Astrocyte (in vitro differentiated cells and primary cell): ENCODE results near the gene MORN1. TPM values are rescaled to one million over a fixed set of nuclear protein-coding genes. Genes with fewer than 3 reads are reported as not detected.

ENCODE experiments used
- DNase-seq: peaks from one replicate; pipeline ENCODE4 v3.0.0-alpha.2; 2010; ENCODE audit warnings: low read depth
- FAIRE-seq: peaks from 2 replicates; lab custom pipeline; 2011; peaks lifted over from hg19 to GRCh38; lab: Jason Lieb, UNC
- H2AFZ ChIP-seq: 2 replicates; pipeline ENCODE4 v1.6.0; 2012; ENCODE audit warnings: low read depth, low read length, inconsistent platforms
- H3K27ac ChIP-seq: 2 replicates; pipeline ENCODE4 v1.5.1; 2011; ENCODE audit warnings: low read depth, low read length, inconsistent platforms
- H3K27me3 ChIP-seq: 2 replicates; pipeline ENCODE4 v1.6.0; 2011; ENCODE audit warnings: low read length, inconsistent platforms; ENCODE audit not compliant: insufficient read depth
- H3K36me3 ChIP-seq: 2 replicates; pipeline ENCODE4 v1.5.1; 2011; ENCODE audit warnings: low read length, inconsistent platforms; ENCODE audit not compliant: insufficient read depth
- H3K4me1 ChIP-seq: 2 replicates; pipeline ENCODE4 v1.5.1; 2011; ENCODE audit warnings: low read length, inconsistent platforms; ENCODE audit not compliant: insufficient read depth
- H3K4me2 ChIP-seq: 2 replicates; pipeline ENCODE4 v1.6.0; 2012; ENCODE audit warnings: low read length, inconsistent platforms
- H3K4me3 ChIP-seq: 2 replicates; pipeline ENCODE4 v1.5.1; 2011; ENCODE audit warnings: low read depth, mild to moderate bottlenecking, low read length, inconsistent platforms; ENCODE audit not compliant: insufficient read depth
- H3K79me2 ChIP-seq: 2 replicates; pipeline ENCODE4 v1.6.0; 2012; ENCODE audit warnings: mild to moderate bottlenecking, low read length, inconsistent platforms; ENCODE audit not compliant: insufficient read depth
- H3K9ac ChIP-seq: 2 replicates; pipeline ENCODE4 v1.6.0; 2012; ENCODE audit warnings: mild to moderate bottlenecking, low read length, inconsistent platforms
- H3K9me3 ChIP-seq: 2 replicates; pipeline ENCODE4 v1.5.1; 2012; ENCODE audit warnings: low read depth, mild to moderate bottlenecking, low read length, inconsistent platforms; ENCODE audit not compliant: insufficient read depth
- H4K20me1 ChIP-seq: 2 replicates; pipeline ENCODE4 v1.6.0; 2012; ENCODE audit warnings: low read length, inconsistent platforms; ENCODE audit not compliant: insufficient read depth
- H3K27ac Mint-ChIP-seq: one replicate; pipeline ENCODE4 v1.8.0; 2021; ENCODE audit warnings: mild to moderate bottlenecking, mixed read lengths; ENCODE audit not compliant: unreplicated experiment
- H3K27me3 Mint-ChIP-seq: one replicate; pipeline ENCODE4 v1.8.0; 2021; ENCODE audit warnings: low read depth, mixed read lengths; ENCODE audit not compliant: unreplicated experiment
- H3K36me3 Mint-ChIP-seq: one replicate; pipeline ENCODE4 v1.8.0; 2021; ENCODE audit warnings: low read depth, mixed read lengths; ENCODE audit not compliant: unreplicated experiment
- H3K4me1 Mint-ChIP-seq: one replicate; pipeline ENCODE4 v1.8.0; 2021; ENCODE audit warnings: low read depth, mixed read lengths; ENCODE audit not compliant: unreplicated experiment
- H3K4me3 Mint-ChIP-seq: one replicate; pipeline ENCODE4 v1.8.0; 2021; ENCODE audit warnings: mild to moderate bottlenecking, moderate library complexity, mixed read lengths; ENCODE audit not compliant: unreplicated experiment
- H3K9me3 Mint-ChIP-seq: one replicate; pipeline ENCODE4 v1.8.0; 2021; ENCODE audit warnings: mild to moderate bottlenecking, mixed read lengths; ENCODE audit not compliant: unreplicated experiment
- CTCF ChIP-seq: IDR thresholded peaks from 2 replicates; pipeline ENCODE4 v1.5.1; 2011; ENCODE audit warnings: low read depth, mild to moderate bottlenecking, inconsistent platforms, low read length, moderate library complexity; ENCODE audit not compliant: insufficient read depth
- EZH2 ChIP-seq: IDR thresholded peaks from 2 replicates; pipeline ENCODE4 v1.6.1; 2012; ENCODE audit warnings: mild to moderate bottlenecking, low read length, inconsistent platforms; ENCODE audit not compliant: insufficient read depth
- total RNA-seq: library from RNA; stranded (reverse); gene quantifications from 2 replicates; pipeline ENCODE4 v1.2.1, GENCODE V29; 2021

The MORN1 gene
- total RNA-seq, 1 donor from 2014 or later = 9.2 TPM

DNA sequence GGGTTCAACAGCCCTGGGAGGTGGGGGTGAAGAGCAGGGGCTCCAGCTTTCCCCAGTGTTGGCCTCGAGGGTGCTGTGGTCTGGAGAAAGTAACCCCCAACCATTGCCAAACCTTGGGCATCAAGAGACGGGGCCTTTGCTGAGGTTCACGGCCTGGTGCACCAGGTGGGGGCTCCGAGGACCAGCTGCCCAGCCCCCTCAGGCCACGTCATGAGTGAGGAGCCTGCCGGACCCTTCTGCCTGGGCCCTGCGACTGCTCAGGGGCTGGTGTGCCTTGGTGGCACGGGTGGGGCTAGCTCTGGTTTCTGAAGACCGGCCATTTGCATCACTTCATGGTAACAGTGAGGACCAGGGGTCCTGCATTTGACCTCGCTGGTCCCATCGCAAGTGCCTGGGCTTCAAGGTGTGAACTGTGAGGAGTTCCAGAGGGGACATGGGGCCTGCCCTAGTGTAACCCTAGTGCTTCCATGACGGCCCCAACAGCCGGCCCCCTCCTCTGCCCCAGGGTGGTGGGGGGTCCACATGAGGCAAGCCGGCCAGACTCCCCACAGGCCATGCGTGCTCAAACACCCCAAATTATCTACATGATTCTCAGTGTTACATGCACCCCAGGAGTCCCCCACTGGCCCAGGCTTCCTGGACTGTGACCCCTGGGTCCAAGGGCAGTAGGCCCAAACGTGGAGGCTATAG, 13.5 kb downstream of the MORN1 start:
- Histone ChIP-seq H4K20me1 (no peaks in the 10 kb centered on the region), H3K4me3 (no peak overlapping the region), H3K27me3 (no peaks in the 10 kb centered on the region), H3K4me2 (no peak overlapping the region), H3K79me2 (no peaks in the 10 kb centered on the region), H3K9me3 (no peaks in the 10 kb centered on the region), H2AFZ (no peak overlapping the region), H3K4me1 (no peaks in the 10 kb centered on the region), H3K9ac (no peak overlapping the region), H3K36me3 (no peaks in the 10 kb centered on the region), H3K27ac (no peak overlapping the region)
- no peak overlapping the region for H3K4me3 Mint-ChIP-seq
- no peaks in the 10 kb centered on the region for H3K4me1 Mint-ChIP-seq
- no peak for FAIRE-seq
- no peak overlapping the region for H3K27ac Mint-ChIP-seq
- no peaks in the 10 kb centered on the region for H3K36me3 Mint-ChIP-seq
- TF ChIP-seq CTCF (no peak), EZH2 (no peak)
- H3K9me3 Mint-ChIP-seq = no peaks in the 10 kb centered on the region
- H3K27me3 Mint-ChIP-seq = peaks cover 2% of the 10 kb centered on the region
- no peak for DNase-seq

GRCh38 chr1:2376931-2377672, 14.3 kb downstream of the MORN1 start:
- Mint-ChIP-seq H3K4me3 (no peak overlapping the region), H3K9me3 (no peaks in the 10 kb centered on the region), H3K4me1 (no peaks in the 10 kb centered on the region), H3K27ac (no peak overlapping the region), H3K27me3 (peaks cover 2% of the 10 kb centered on the region), H3K36me3 (no peaks in the 10 kb centered on the region)
- no peak overlapping the region for H3K4me2 ChIP-seq
- H3K36me3 ChIP-seq = no peaks in the 10 kb centered on the region
- H3K4me1 ChIP-seq = no peaks in the 10 kb centered on the region
- H3K4me3 ChIP-seq = no peak overlapping the region
- H4K20me1 ChIP-seq = no peaks in the 10 kb centered on the region
- TF ChIP-seq CTCF = no peak
- TF ChIP-seq EZH2 = no peak
- no peaks in the 10 kb centered on the region for H3K9me3 ChIP-seq
- H3K9ac ChIP-seq = no peak overlapping the region
- H3K79me2 ChIP-seq = no peaks in the 10 kb centered on the region
- DNase-seq = no peak
- H3K27me3 ChIP-seq = no peaks in the 10 kb centered on the region
- no peak overlapping the region for H2AFZ ChIP-seq
- FAIRE-seq = no peak
- H3K27ac ChIP-seq = no peak overlapping the region

GRCh38 chr1:2376261-2376741, 15.1 kb downstream of the MORN1 start:
- Mint-ChIP-seq H3K27me3 (peaks cover 2% of the 10 kb centered on the region), H3K36me3 (no peaks in the 10 kb centered on the region), H3K4me1 (no peaks in the 10 kb centered on the region), H3K27ac (no peak overlapping the region), H3K4me3 (no peak overlapping the region), H3K9me3 (no peaks in the 10 kb centered on the region)
- no peak overlapping the region for H3K9ac ChIP-seq
- no peaks in the 10 kb centered on the region for H3K9me3 ChIP-seq
- no peak overlapping the region for H3K4me3 ChIP-seq
- H3K4me1 ChIP-seq = no peaks in the 10 kb centered on the region
- no peaks in the 10 kb centered on the region for H4K20me1 ChIP-seq
- no peak for TF ChIP-seq CTCF
- TF ChIP-seq EZH2 = no peak
- FAIRE-seq (no peak), DNase-seq (no peak)
- H3K36me3 ChIP-seq = no peaks in the 10 kb centered on the region
- H3K27ac ChIP-seq = no peak overlapping the region
- H3K79me2 ChIP-seq = no peaks in the 10 kb centered on the region
- no peak overlapping the region for H3K4me2 ChIP-seq
- no peak overlapping the region for H2AFZ ChIP-seq
- H3K27me3 ChIP-seq = no peaks in the 10 kb centered on the region
